HepG2 (cell line): Measurements from ENCODE around the gene SLC25A10. TPM values are rescaled to one million over a fixed set of nuclear protein-coding genes. Genes with fewer than 3 reads are reported as not detected.

Experiments used
- BCL6 ChIP-seq: IDR thresholded peaks from 2 replicates; pipeline ENCODE4 v1.6.1; 2016; ENCODE audit warnings: missing genetic modification reagents, missing compliant biosample characterization
- CC2D1A ChIP-seq: sonication (generic); formaldehyde crosslinking; IDR thresholded peaks from 2 replicates; pipeline ENCODE4 v1.8.1; 2023; ENCODE audit warnings: mild to moderate bottlenecking, missing genetic modification reagents
- CCAR2 ChIP-seq: fragments of 200-400 bp; formaldehyde crosslinking; optimal IDR thresholded peaks from 2 replicates; pipeline ENCODE3; 2018; ENCODE audit warnings: low read depth, mild to moderate bottlenecking, low read length, moderate library complexity
- CENPX ChIP-seq: sonication (generic); formaldehyde crosslinking; IDR thresholded peaks from 2 replicates; pipeline ENCODE4 v1.9.0; 2021; ENCODE audit warnings: mild to moderate bottlenecking, missing genetic modification reagents, moderate library complexity
- FOXA1 ChIP-seq, 2 experiments: fragments of 450-650 bp in 1 of 2; sonication (generic) in 1 of 2; formaldehyde crosslinking in 1 of 2; IDR thresholded peaks; 2 replicates each; pipeline versions ENCODE4 v1.4.0 to v1.6.1; 2016 to 2020; ENCODE audit warnings: missing genetic modification reagents in 1 of 2
- FOXA3 ChIP-seq: IDR thresholded peaks from 2 replicates; pipeline ENCODE4 v1.6.1; 2016; ENCODE audit warnings: missing genetic modification reagents, missing compliant biosample characterization
- FOXM1 ChIP-seq: sonication (generic); formaldehyde crosslinking; IDR thresholded peaks from 2 replicates; pipeline ENCODE4 v1.5.0; 2020; ENCODE audit warnings: missing genetic modification reagents
- MEIS1 ChIP-seq: sonication (generic); formaldehyde crosslinking; IDR thresholded peaks from 2 replicates; pipeline ENCODE4 v1.9.0; 2021; ENCODE audit warnings: mild to moderate bottlenecking, missing genetic modification reagents, moderate library complexity, borderline replicate concordance
- NFIB ChIP-seq: sonication (generic); formaldehyde crosslinking; IDR thresholded peaks from 2 replicates; pipeline ENCODE4 v1.9.0; 2021; ENCODE audit warnings: missing genetic modification reagents, mild to moderate bottlenecking, borderline replicate concordance
- NRL ChIP-seq: sonication (generic); formaldehyde crosslinking; IDR thresholded peaks from 2 replicates; pipeline ENCODE4 v1.5.0; 2020; ENCODE audit warnings: missing genetic modification reagents, mild to moderate bottlenecking, moderate library complexity, borderline replicate concordance
- RARG ChIP-seq: sonication (generic); formaldehyde crosslinking; IDR thresholded peaks from 2 replicates; pipeline ENCODE4 v1.4.0; 2020; ENCODE audit warnings: low read depth, mild to moderate bottlenecking, missing genetic modification reagents
- SIX1 ChIP-seq: sonication (generic); formaldehyde crosslinking; IDR thresholded peaks from 2 replicates; pipeline ENCODE4 v1.4.0; 2020; ENCODE audit warnings: missing genetic modification reagents, borderline replicate concordance
- SP2 ChIP-seq: sonication (generic); formaldehyde crosslinking; IDR thresholded peaks from 2 replicates; pipeline ENCODE4 v1.5.1; 2020; ENCODE audit warnings: mild to moderate bottlenecking, missing genetic modification reagents
- U2AF2 ChIP-seq: fragments of 200-400 bp; formaldehyde crosslinking; IDR thresholded peaks from 2 replicates; pipeline ENCODE4 v1.6.1; 2017; ENCODE audit warnings: low read depth, mild to moderate bottlenecking, low read length
- polyA plus RNA-seq, 8 experiments: library from polyadenylated mRNA; depleted of rRNA in 3 of 8; stranded (reverse) in 7 of 8; unstranded in 1 of 8; fragments of >200 nt; fragmentation: Illumina TruSeq in 4 of 8; extraction: Trizol in 4 of 8; gene quantifications; 2 replicates each; pipeline versions ENCODE4 v1.2.1 to v1.2.3, GENCODE V29; 2011 to 2016; ENCODE audit warnings: low read depth in 4 of 8, missing spikeins in 1 of 8, mixed read lengths in 1 of 8; ENCODE audit not compliant: insufficient read depth in 1 of 8
- total RNA-seq, 5 experiments: library from RNA; depleted of rRNA; stranded (reverse); fragments of >200 nt; fragmentation: Illumina TruSeq; extraction: Trizol; gene quantifications; 2 replicates each; pipeline ENCODE4 v1.2.3, GENCODE V29; 2016; ENCODE audit warnings: low read depth in 1 of 5
- TF ChIP-seq, protein P1 (sequence below): sonication (generic); formaldehyde crosslinking; IDR thresholded peaks from 2 replicates; pipeline ENCODE4 v1.4.0; 2020; ENCODE audit warnings: mild to moderate bottlenecking, missing genetic modification reagents
- TF ChIP-seq, protein P2 (sequence below): sonication (generic); formaldehyde crosslinking; IDR thresholded peaks from 2 replicates; pipeline ENCODE4 v1.4.0; 2020; ENCODE audit warnings: missing genetic modification reagents, borderline replicate concordance
- TF ChIP-seq, protein P3 (sequence below): IDR thresholded peaks from 2 replicates; pipeline ENCODE4 v1.6.1; 2016; ENCODE audit warnings: missing compliant biosample characterization, missing genetic modification reagents, borderline replicate concordance

SLC25A10 gene
- total and polyA plus RNA-seq, 2 of the 13 experiments (the other 11 are each of a cell fraction or from before 2014, with no cell fraction given), result 46.5 to 140 TPM

DNA sequence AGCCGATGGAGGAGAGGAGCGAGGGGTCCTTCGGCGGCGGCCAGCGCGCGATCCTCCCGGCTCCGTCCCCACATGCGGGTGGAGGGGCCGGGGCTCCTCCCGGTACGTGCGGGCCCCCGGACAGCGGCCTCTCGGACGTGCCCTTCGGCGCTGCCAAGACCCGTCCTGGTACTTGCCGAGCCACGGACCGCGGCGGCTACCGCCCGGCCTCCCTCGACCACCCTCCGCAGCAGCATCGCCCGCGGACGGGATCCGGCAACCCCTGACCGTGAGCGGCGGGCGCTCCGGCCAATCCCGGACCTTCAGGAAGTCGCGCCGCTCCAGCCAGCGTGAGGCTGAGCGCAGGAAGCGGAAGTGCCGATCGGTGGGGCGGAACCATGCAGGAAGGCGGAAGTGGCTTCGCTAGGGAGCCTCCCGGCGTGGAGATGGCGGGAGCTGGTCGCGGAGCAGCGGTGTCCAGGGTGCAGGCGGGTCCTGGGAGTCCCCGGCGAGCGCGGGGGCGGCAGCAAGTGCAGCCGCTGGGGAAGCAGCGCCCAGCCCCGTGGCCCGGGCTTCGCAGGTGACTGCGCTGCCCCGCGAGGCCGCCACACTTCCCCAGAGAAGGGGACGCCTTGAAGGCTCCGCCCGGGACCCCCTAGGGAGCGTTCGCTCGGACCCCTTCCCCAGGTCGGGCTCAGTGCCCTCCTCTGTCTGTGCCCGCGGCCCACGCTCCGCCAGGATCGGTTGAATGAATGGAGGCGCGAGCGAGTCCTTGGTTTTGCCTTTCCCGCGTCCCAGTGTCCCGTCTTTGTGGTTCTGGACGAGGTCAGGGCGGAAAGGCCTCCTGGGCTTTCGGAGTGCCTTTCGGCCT is 45.5 kb upstream of the SLC25A10 start, which contains the start of the genes CCDC137 and OXLD1 (continued):
- no peak for TF ChIP-seq U2AF2
- no peak; the same call in 1 of the 2 replicates for TF ChIP-seq RARG (CRISPR knock-in tag)
- TF ChIP-seq CCAR2, result no peak
- TF ChIP-seq, protein P1, sequence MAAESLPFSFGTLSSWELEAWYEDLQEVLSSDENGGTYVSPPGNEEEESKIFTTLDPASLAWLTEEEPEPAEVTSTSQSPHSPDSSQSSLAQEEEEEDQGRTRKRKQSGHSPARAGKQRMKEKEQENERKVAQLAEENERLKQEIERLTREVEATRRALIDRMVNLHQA (CRISPR knock-in tag), result no peak
- peak; percentile 77 for TF ChIP-seq NRL (CRISPR knock-in tag)
- TF ChIP-seq, protein P2, sequence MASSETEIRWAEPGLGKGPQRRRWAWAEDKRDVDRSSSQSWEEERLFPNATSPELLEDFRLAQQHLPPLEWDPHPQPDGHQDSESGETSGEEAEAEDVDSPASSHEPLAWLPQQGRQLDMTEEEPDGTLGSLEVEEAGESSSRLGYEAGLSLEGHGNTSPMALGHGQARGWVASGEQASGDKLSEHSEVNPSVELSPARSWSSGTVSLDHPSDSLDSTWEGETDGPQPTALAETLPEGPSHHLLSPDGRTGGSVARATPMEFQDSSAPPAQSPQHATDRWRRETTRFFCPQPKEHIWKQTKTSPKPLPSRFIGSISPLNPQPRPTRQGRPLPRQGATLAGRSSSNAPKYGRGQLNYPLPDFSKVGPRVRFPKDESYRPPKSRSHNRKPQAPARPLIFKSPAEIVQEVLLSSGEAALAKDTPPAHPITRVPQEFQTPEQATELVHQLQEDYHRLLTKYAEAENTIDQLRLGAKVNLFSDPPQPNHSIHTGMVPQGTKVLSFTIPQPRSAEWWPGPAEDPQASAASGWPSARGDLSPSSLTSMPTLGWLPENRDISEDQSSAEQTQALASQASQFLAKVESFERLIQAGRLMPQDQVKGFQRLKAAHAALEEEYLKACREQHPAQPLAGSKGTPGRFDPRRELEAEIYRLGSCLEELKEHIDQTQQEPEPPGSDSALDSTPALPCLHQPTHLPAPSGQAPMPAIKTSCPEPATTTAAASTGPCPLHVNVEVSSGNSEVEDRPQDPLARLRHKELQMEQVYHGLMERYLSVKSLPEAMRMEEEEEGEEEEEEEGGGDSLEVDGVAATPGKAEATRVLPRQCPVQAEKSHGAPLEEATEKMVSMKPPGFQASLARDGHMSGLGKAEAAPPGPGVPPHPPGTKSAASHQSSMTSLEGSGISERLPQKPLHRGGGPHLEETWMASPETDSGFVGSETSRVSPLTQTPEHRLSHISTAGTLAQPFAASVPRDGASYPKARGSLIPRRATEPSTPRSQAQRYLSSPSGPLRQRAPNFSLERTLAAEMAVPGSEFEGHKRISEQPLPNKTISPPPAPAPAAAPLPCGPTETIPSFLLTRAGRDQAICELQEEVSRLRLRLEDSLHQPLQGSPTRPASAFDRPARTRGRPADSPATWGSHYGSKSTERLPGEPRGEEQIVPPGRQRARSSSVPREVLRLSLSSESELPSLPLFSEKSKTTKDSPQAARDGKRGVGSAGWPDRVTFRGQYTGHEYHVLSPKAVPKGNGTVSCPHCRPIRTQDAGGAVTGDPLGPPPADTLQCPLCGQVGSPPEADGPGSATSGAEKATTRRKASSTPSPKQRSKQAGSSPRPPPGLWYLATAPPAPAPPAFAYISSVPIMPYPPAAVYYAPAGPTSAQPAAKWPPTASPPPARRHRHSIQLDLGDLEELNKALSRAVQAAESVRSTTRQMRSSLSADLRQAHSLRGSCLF (CRISPR knock-in tag), result peak; percentile 85; the same call in 1 of the 2 replicates
- TF ChIP-seq FOXA1 (IDR thresholded peaks at IDR 0.05), result no peak
- TF ChIP-seq FOXA1 (CRISPR knock-in tag; IDR thresholded peaks at IDR 0.05), result no peak; the same call in 1 of the 2 replicates
- TF ChIP-seq, protein P3, sequence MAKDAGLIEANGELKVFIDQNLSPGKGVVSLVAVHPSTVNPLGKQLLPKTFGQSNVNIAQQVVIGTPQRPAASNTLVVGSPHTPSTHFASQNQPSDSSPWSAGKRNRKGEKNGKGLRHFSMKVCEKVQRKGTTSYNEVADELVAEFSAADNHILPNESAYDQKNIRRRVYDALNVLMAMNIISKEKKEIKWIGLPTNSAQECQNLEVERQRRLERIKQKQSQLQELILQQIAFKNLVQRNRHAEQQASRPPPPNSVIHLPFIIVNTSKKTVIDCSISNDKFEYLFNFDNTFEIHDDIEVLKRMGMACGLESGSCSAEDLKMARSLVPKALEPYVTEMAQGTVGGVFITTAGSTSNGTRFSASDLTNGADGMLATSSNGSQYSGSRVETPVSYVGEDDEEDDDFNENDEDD (CRISPR knock-in tag), result peak; percentile 89
- peak; percentile 100 for TF ChIP-seq SP2 (CRISPR knock-in tag)
- no peak; the same call in 1 of the 2 replicates for TF ChIP-seq MEIS1 (CRISPR knock-in tag)
- peak; percentile 47; the same call in 1 of the 2 replicates for TF ChIP-seq FOXA3
- TF ChIP-seq SIX1 (CRISPR knock-in tag), result 0 out of 2 replicates have a peak, but pooled peaks have one; percentile 0
- no peak for TF ChIP-seq NFIB (CRISPR knock-in tag)
- 0 out of 2 replicates have a peak, but pooled peaks have one; percentile 45 for TF ChIP-seq CC2D1A (CRISPR knock-in tag)
- no peak for TF ChIP-seq CENPX (CRISPR knock-in tag)
- TF ChIP-seq FOXM1 (CRISPR knock-in tag), result no peak; the same call in 1 of the 2 replicates
- TF ChIP-seq BCL6 (CRISPR knock-in tag), result no peak; the same call in 1 of the 2 replicates
